Activated B cell treated with CpG ODN at 0.5 μM for 24 hours (primary cell): Measurements from ENCODE around the gene COL19A1. TPM values are rescaled to one million over a fixed set of nuclear protein-coding genes. Genes with fewer than 3 reads are reported as not detected.
A peak's percentile ranks its signal among the peaks of the same experiment; 100 is the strongest.

Experiments used
- ATAC-seq: fragments of 200-7000 bp; cut with Tn5 transposase; one replicate; pipeline ENCODE4 v1.10.0; 2021; ENCODE audit warnings: low read depth, mild to moderate bottlenecking, moderate library complexity
- CTCF ChIA-PET: fragments of 350-600 bp; sonication (Branson Sonifier 250); formaldehyde crosslinking; loops from one replicate; lab custom pipeline; 2021; ENCODE audit warnings: antibody characterized with exemption; lab: Charles Lee
- POLR2A ChIA-PET: fragments of 350-600 bp; sonication (Branson Sonifier 250); formaldehyde crosslinking; loops from one replicate; lab custom pipeline; 2021; ENCODE audit warnings: antibody characterized with exemption; lab: Charles Lee
- DNase-seq: peaks from one replicate; pipeline ENCODE4 v3.0.0; 2022
- H3K27ac Mint-ChIP-seq: one replicate; pipeline ENCODE4 v1.8.0; 2020; ENCODE audit warnings: mixed read lengths
- H3K27me3 Mint-ChIP-seq: one replicate; pipeline ENCODE4 v1.8.0; 2021; ENCODE audit warnings: mixed read lengths
- H3K36me3 Mint-ChIP-seq: one replicate; pipeline ENCODE4 v1.8.0; 2021; ENCODE audit warnings: low read depth, mixed read lengths
- H3K4me1 Mint-ChIP-seq: one replicate; pipeline ENCODE4 v1.8.0; 2021; ENCODE audit warnings: mixed read lengths
- H3K4me3 Mint-ChIP-seq: one replicate; pipeline ENCODE4 v1.8.0; 2020; ENCODE audit warnings: mild to moderate bottlenecking, mixed read lengths
- H3K9me3 Mint-ChIP-seq: one replicate; pipeline ENCODE4 v1.8.0; 2020; ENCODE audit warnings: mixed read lengths
- intact Hi-C: fragments of 100-400 bp; cut with micrococcal nuclease; formaldehyde crosslinking; loops from one replicate; pipeline ENCODE4 v1.15.1; 2024
- total RNA-seq: library from RNA; stranded (reverse); gene quantifications from 2 replicates; pipeline ENCODE4 v1.2.3, GENCODE V29; 2022
- TF ChIP-seq, protein P1 (sequence below): fragments of 200-600 bp; IDR thresholded peaks from one replicate; pipeline ENCODE4 v1.8.0; 2022; ENCODE audit warnings: antibody characterized with exemption, mild to moderate bottlenecking

Gene COL19A1
- total RNA-seq, 1 donor from 2014 or later = 54.4 TPM

GRCh38 chr6:70103798-70104197 is 237.4 kb downstream of the COL19A1 start:
- no peak overlapping the region for H3K4me3 Mint-ChIP-seq
- DNase-seq (no peak), ATAC-seq (no peak)
- H3K27me3 Mint-ChIP-seq = no peaks in the 10 kb centered on the region
- CTCF ChIA-PET = interaction anchor here (1.1 to 1.5 kb wide), 3 partner anchors 11 to 268 kb away, joined by 3 to 5 read pairs (median 4); partner anchors contain the start of gene COL19A1
- H3K27ac Mint-ChIP-seq = no peak overlapping the region
- peaks cover 41% of the 10 kb centered on the region for H3K36me3 Mint-ChIP-seq
- intact Hi-C loops = no loop called here
- TF ChIP-seq, protein P1, sequence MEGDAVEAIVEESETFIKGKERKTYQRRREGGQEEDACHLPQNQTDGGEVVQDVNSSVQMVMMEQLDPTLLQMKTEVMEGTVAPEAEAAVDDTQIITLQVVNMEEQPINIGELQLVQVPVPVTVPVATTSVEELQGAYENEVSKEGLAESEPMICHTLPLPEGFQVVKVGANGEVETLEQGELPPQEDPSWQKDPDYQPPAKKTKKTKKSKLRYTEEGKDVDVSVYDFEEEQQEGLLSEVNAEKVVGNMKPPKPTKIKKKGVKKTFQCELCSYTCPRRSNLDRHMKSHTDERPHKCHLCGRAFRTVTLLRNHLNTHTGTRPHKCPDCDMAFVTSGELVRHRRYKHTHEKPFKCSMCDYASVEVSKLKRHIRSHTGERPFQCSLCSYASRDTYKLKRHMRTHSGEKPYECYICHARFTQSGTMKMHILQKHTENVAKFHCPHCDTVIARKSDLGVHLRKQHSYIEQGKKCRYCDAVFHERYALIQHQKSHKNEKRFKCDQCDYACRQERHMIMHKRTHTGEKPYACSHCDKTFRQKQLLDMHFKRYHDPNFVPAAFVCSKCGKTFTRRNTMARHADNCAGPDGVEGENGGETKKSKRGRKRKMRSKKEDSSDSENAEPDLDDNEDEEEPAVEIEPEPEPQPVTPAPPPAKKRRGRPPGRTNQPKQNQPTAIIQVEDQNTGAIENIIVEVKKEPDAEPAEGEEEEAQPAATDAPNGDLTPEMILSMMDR = no peak
- POLR2A ChIA-PET = no interaction called here
- H3K4me1 Mint-ChIP-seq = peaks cover 8% of the 10 kb centered on the region
- no peaks in the 10 kb centered on the region for H3K9me3 Mint-ChIP-seq

DNA sequence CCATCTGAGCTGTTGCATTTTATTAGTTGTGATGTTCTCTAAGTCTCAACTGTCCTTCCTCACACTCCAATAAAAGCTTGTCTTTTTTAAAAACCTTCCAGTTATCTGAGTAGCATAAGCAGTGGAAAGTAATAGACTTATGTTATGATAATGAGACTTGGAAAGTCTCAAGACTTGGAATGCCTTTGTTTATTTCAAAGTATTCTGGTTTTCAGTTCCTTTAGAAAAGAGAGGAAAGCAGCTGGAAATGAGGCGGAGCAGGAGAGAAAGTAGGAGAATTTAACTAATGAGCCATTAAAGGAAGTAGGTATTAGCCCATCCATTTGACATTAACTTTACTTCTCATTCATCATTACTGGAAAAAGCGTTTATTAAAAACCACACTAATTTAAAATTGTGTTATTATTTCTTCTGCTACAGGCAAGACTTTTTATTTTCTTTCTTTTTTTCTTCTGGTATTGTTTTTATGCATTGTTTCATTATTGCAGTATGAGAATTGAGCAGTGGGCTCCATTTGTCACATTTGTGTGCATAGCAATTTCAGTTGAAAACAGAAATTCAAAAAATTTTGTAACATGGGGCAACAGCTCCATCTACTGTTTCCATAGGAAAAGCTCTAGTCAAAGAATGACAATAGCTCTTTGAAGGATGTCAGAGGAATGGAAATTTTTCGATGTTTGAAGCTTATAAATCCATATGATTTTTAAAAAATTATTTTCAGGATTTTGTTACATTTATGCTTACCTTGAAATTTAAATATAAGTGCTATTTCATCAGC is 241.7 kb downstream of the COL19A1 start:
- no peak for DNase-seq
- CTCF ChIA-PET = interaction anchor here (0.8 to 4.5 kb wide), 24 partner anchors 9 to 1764 kb away, joined by 3 to 39 read pairs (median 4); partner anchors contain the start of gene LMBRD1
- TF ChIP-seq, protein P1 = peak; percentile 80

GRCh38 chr6:70110126-70111022 is 244.0 kb downstream of the COL19A1 start:
- TF ChIP-seq, protein P1 = no peak
- H3K4me1 Mint-ChIP-seq = peaks cover 8% of the 10 kb centered on the region
- ATAC-seq = no peak
- H3K27ac Mint-ChIP-seq = no peak overlapping the region
- ChIA-PET CTCF (interaction anchor here (4.4 kb wide), 1 partner anchor 380 kb away, joined by 29 read pairs; no protein-coding TSS in a partner anchor), POLR2A (interaction anchor here (0.6 kb wide), 1 partner anchor 592 kb away, joined by 6 read pairs; no protein-coding TSS in a partner anchor)
- intact Hi-C loops = no loop called here
- no peak overlapping the region for H3K4me3 Mint-ChIP-seq
- no peak for DNase-seq
- peaks cover 35% of the 10 kb centered on the region for H3K36me3 Mint-ChIP-seq
- no peaks in the 10 kb centered on the region for H3K9me3 Mint-ChIP-seq
- H3K27me3 Mint-ChIP-seq = no peaks in the 10 kb centered on the region

More for the DNA sequence above, 241.7 kb downstream of the COL19A1 start:
- Mint-ChIP-seq H3K4me3 (no peak overlapping the region), H3K27ac (no peak overlapping the region), H3K27me3 (no peaks in the 10 kb centered on the region), H3K9me3 (no peaks in the 10 kb centered on the region), H3K36me3 (peaks cover 35% of the 10 kb centered on the region), H3K4me1 (peaks cover 8% of the 10 kb centered on the region)
- intact Hi-C loops = loop anchor here (1.0 to 2.0 kb wide), 4 partner anchors 273 to 1473 kb away; partner anchors contain the start of gene ADGRB3
- ATAC-seq = no peak
- POLR2A ChIA-PET = interaction anchor here (0.6 to 1.2 kb wide), 2 partner anchors 241 to 311 kb away, joined by 4 to 7 read pairs; partner anchors contain the start of genes COL19A1 and LMBRD1

DNA sequence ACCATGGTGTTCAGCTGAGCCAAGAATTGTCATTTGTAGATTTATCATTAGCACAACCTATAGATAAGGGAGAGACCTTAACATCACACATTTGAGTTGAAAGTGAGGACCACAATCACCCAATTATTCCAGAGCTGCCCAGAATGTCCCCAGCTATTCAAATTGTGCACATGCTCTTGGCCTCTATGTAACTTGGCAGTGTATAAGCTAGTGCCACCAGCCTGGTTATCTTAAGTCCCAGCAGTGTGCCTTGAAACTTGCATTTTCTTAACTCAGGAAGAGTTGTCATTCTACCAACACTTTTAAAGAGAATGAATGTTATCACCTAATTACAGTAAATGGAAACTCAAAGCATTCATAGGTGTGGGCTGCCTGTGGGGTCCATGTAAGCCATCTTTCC is 245.4 kb downstream of the COL19A1 start:
- ATAC-seq (no peak), DNase-seq (no peak)
- H3K4me1 Mint-ChIP-seq = peaks cover 6% of the 10 kb centered on the region
- H3K9me3 Mint-ChIP-seq = no peaks in the 10 kb centered on the region
- ChIA-PET CTCF (no interaction called here), POLR2A (no interaction called here)
- intact Hi-C loops = no loop called here
- H3K27ac Mint-ChIP-seq = no peak overlapping the region
- no peaks in the 10 kb centered on the region for H3K27me3 Mint-ChIP-seq
- no peak overlapping the region for H3K4me3 Mint-ChIP-seq
- peaks cover 40% of the 10 kb centered on the region for H3K36me3 Mint-ChIP-seq
- TF ChIP-seq, protein P1 = no peak
